HG02763 (cell line): ENCODE data around the gene AMBRA1.

ENCODE experiments used
- ATAC-seq: cut with Tn5 transposase; IDR thresholded peaks from one replicate; pipeline ENCODE4 v1.9.1; 2021; ENCODE audit warnings: mild to moderate bottlenecking, moderate library complexity; ENCODE audit not compliant: unreplicated experiment

The AMBRA1 gene

GRCh38 chr11:46593550-46594373 is at the start of gene AMBRA1:
AMBRA1 (minus strand) TSS chr11:46594023; CDS start chr11:46548380, 45,643 bp downstream.
- ATAC-seq = peak; percentile 72

GRCh38 chr11:46643531-46643930 is 49.7 kb upstream of the AMBRA1 start:
- ATAC-seq = no peak

GRCh38 chr11:46642627-46643335 is 49.0 kb upstream of the AMBRA1 start:
- ATAC-seq = no peak

DNA sequence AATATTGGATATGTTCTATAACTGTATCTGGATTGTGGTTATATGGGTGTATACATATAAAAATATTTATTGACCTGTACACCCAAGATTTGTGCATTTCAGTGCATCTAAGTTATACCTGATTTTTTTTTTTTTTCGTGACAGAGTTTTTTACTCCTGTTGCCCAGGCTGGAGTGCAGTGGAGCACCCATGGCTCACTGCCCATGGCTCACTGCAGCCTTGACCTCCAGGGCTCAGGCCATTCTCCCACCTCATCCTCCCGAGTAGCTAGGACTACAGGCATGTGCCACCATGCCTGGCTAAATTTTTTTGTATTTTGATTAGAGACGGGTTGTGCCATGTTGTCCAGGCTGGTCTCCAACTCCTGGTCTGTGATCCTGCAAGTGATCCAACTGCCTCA is 47.8 kb upstream of the AMBRA1 start:
- ATAC-seq = no peak

- no peak for ATAC-seq
Observed at GRCh38 chr11:46640036-46640788, 46.4 kb upstream of the AMBRA1 start.

- ATAC-seq = no peak
Observed at GRCh38 chr11:46639197-46639839, 45.5 kb upstream of the AMBRA1 start.

DNA sequence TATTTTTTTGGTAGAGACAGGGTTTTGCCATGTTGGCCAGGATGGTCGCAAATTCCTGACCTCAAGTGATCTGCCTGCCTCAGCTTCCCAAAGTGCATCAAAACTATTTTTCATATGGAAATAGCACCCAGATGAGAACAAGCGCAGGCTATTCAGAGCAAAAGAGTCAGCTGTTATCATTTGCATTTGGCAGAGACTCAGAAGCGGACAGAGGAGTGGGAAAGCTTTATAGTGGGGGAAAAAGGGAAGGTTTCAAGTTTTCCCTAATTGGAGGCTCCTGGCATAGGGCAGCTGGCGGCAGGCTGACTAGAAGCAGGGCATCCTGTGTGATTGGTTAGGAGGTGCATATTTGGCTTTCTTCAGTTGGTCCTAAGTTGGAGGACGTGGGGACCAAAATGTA is 43.7 kb upstream of the AMBRA1 start:
- no peak for ATAC-seq

- ATAC-seq = no peak
Observed at GRCh38 chr11:46635557-46636139, 41.8 kb upstream of the AMBRA1 start.

GRCh38 chr11:46633291-46634217 is 39.7 kb upstream of the AMBRA1 start:
- no peak for ATAC-seq

DNA sequence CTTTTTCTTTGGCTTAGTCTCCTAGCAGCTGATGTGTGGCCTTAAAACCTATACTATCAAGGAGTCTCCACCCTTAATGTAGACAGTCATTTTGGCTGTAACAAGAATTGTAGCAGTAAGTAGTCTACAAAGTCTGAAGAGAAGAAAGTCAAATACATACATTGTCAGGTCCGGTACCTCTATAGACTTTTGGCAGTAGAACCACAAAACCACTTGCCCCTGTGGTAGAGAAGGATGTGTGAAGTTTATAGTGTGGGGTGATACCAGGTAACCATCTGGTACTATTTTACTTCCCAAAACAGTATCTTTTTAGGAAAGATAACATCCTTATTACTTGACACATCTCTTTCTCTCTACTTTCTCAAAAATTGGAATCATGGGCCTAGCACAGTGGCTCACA is 38.7 kb upstream of the AMBRA1 start:
- ATAC-seq = no peak

GRCh38 chr11:46631676-46632075 is 37.9 kb upstream of the AMBRA1 start:
- ATAC-seq = no peak

DNA sequence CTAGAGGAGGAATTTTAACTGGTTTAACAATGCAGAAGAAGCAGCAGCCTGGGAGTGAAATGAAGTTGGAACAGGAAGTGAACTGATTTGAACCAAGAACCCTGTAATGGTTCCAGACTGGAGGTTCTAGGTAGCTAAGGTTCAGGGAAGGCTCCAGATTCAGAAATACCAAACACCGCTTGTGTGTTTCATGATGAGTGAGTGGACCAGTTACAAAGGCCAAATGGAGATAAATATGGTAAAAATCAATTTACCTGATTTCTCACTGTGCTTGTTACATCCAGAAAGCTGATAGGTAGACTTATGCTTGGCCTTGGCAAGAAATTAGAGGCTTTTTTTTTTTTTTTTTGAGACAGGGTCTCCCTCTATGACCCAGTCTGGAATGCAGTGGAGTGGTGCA is 36.4 kb upstream of the AMBRA1 start:
- ATAC-seq = no peak

DNA sequence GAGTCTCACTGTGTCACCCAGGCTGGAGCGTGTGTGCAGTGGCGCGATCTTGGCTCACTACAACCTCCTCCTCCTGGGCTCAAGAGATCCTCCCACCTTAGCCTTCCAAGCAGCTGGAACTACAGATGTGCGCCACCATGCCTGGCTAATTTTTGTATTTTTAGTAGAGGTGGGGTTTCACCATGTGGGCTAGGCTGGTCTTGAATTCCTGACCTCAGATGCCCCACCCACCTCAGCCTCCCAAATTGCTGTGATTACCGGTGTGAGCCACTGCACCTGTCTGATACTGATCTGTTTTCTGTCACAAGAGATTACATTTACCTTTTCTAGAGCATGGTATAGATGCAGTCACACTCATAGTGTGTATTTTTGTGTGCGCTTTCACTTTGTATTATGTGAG is 35.1 kb upstream of the AMBRA1 start:
- ATAC-seq = no peak

GRCh38 chr11:46625406-46625805 is 31.6 kb upstream of the AMBRA1 start:
- no peak for ATAC-seq

- ATAC-seq = no peak
Observed at GRCh38 chr11:46618837-46619236, 25.0 kb upstream of the AMBRA1 start.

- ATAC-seq = no peak
Observed at GRCh38 chr11:46617972-46618314, 24.1 kb upstream of the AMBRA1 start.

GRCh38 chr11:46617134-46617971 is 23.5 kb upstream of the AMBRA1 start, which contains the start of the genes ATG13 and HARBI1:
ATG13 (plus strand) TSS chr11:46617553; CDS start chr11:46644292, 26,739 bp downstream.
HARBI1 (minus strand) TSS chr11:46617227; CDS start chr11:46616237, 990 bp downstream.
- peak; percentile 95 for ATAC-seq

DNA sequence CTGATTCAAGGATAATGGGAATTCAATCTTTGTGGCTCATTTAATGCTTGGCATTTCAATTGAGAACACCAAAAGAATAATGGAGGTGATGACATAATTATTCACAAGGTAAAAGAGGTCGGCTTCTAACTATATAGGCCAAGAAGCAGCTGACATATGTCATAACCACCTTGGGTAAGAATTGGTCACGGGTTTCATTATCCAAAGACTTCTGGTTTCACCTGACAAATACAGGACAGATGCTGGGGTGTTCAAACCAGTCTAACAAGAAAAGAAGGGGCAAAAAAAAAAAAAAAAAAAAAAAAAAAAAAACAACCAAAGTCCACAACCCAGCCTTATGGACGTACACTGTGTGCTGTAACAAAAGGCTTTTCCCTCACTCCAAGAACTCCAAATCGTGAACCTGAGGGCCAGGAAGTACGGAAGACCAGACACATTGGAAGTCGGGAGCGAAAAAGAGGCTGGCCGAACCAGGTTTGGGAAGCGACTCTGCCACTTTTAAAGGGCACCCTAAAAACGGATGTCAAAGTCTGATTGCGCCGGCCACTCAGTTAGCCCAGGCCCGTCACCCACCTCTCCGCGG is 22.8 kb upstream of the AMBRA1 start:
- no peak for ATAC-seq
